Measurements from ENCODE around the gene UBE2M. TPM values are rescaled to one million over a fixed set of nuclear protein-coding genes. Genes with fewer than 3 reads are reported as not detected.

The UBE2M gene
- total RNA-seq, 1 experiment from 2014 or later = 127 TPM

GRCh38 chr19:58531034-58531840, 27.2 kb downstream of the UBE2M start:
- Histone ChIP-seq H2BK12ac (ENCODE audit: insufficient read length, low read depth, low read length) (no peak overlapping the region), H2BK20ac (ENCODE audit: low read depth, low read length, poor library complexity, severe bottlenecking) (no peak overlapping the region), H3K56ac (ENCODE audit: insufficient read length, low read depth, low read length) (no peak overlapping the region), H3K27me3 (ENCODE audit: insufficient read depth, low read length) (no peaks in the 10 kb centered on the region), H3K4me2 (ENCODE audit: insufficient read depth, insufficient read length, low read length) (no peak overlapping the region), H3K27ac (ENCODE audit: insufficient read length, low read depth, low read length) (no peak overlapping the region), H3K9me3 (ENCODE audit: control insufficient read depth, low read depth, low read length) (no peaks in the 10 kb centered on the region), H3K79me1 (ENCODE audit: insufficient read depth, low read depth, low read length, poor library complexity, severe bottlenecking) (no peaks in the 10 kb centered on the region), H2AFZ (ENCODE audit: low read length) (no peak overlapping the region), H4K20me1 (ENCODE audit: control insufficient read depth, insufficient read depth, insufficient read length) (no peaks in the 10 kb centered on the region), H3K4me1 (ENCODE audit: insufficient read depth, low read length) (no peaks in the 10 kb centered on the region), H4K91ac (ENCODE audit: insufficient read length, low read depth, low read length) (no peak overlapping the region), H4K5ac (ENCODE audit: insufficient read length, low read depth, low read length) (no peak overlapping the region), H3K79me2 (ENCODE audit: insufficient read depth, low read length) (no peaks in the 10 kb centered on the region), H3K23me2 (ENCODE audit: insufficient read length, low read depth, low read length, poor library complexity, severe bottlenecking) (no peaks in the 10 kb centered on the region), H3K4ac (ENCODE audit: low read depth, low read length) (no peak overlapping the region), H4K8ac (replicated peaks; ENCODE audit: insufficient read length, low read depth, low read length) (no peak overlapping the region), H2BK15ac (ENCODE audit: low read depth, low read length) (no peak overlapping the region), H3K14ac (ENCODE audit: insufficient read depth, low read length) (no peak overlapping the region), H3K23ac (ENCODE audit: insufficient read length, low read depth, low read length) (no peak overlapping the region), H2AK5ac (ENCODE audit: insufficient read length, low read length) (no peak overlapping the region), H3T11ph (ENCODE audit: low read length) (no peak overlapping the region), H3K9ac (ENCODE audit: extremely low read depth, insufficient read length, low read length) (no peak overlapping the region), H3K18ac (ENCODE audit: insufficient read length, low read depth, low read length) (no peak overlapping the region), H2BK5ac (ENCODE audit: insufficient read length, low read length) (no peak overlapping the region), H2BK120ac (ENCODE audit: low read depth, low read length, poor library complexity, severe bottlenecking) (no peak overlapping the region)
- H3K4me1 Mint-ChIP-seq = no peaks in the 10 kb centered on the region; a peak in 1 of 4 replicates
- no CpG with 5 or more reads among the region's 10 CpGs for WGBS (ENCODE audit: extremely low coverage, insufficient read length, low lambda C conversion rate)
- H3K36me3 Mint-ChIP-seq (ENCODE audit: insufficient read depth in 1 of 3, low read depth in 3 of 3) = no peaks in the 10 kb centered on the region
- no peaks in the 10 kb centered on the region for H3K9me3 Mint-ChIP-seq
- no peak for TF ChIP-seq CTCF (conservative IDR thresholded peaks at IDR 0.05)
- H3K27me3 Mint-ChIP-seq (ENCODE audit: low read depth) = peaks cover 34% of the 10 kb centered on the region
- H3K27ac Mint-ChIP-seq = no peak overlapping the region
- no peak for DNase-seq
- no peak overlapping the region; a peak in 1 of 5 replicates for H3K4me3 Mint-ChIP-seq

Measured in H9 (cell line).